Activated naive CD4-positive, alpha-beta T cell treated with anti-CD3 and anti-CD28 coated beads, Interleukin-2, amount 10 ng/mL, durations not matched to agents 7 days and 5 days (primary cell): ENCODE data around the gene ARSI.

Source experiments
- CTCF ChIA-PET: fragments of 350-600 bp; sonication (Branson Sonifier 250); formaldehyde crosslinking; loops from one replicate; lab custom pipeline; 2021; ENCODE audit warnings: antibody characterized with exemption; lab: Charles Lee
- DNase-seq: peaks from one replicate; pipeline ENCODE4 v3.0.0-alpha.2; 2020
- H3K27ac Mint-ChIP-seq: one replicate; pipeline ENCODE4 v1.8.0; 2021; ENCODE audit warnings: mild to moderate bottlenecking, moderate library complexity, mixed read lengths
- H3K27me3 Mint-ChIP-seq: one replicate; pipeline ENCODE4 v1.8.0; 2021; ENCODE audit warnings: mild to moderate bottlenecking, mixed read lengths
- H3K36me3 Mint-ChIP-seq: one replicate; pipeline ENCODE4 v1.8.0; 2021; ENCODE audit warnings: mixed read lengths
- H3K4me1 Mint-ChIP-seq: one replicate; pipeline ENCODE4 v1.8.0; 2021; ENCODE audit warnings: mixed read lengths
- H3K4me3 Mint-ChIP-seq: one replicate; pipeline ENCODE4 v1.8.0; 2021; ENCODE audit warnings: mild to moderate bottlenecking, moderate library complexity, mixed read lengths
- H3K9me3 Mint-ChIP-seq: one replicate; pipeline ENCODE4 v1.8.0; 2021; ENCODE audit warnings: mixed read lengths

ARSI gene

DNA sequence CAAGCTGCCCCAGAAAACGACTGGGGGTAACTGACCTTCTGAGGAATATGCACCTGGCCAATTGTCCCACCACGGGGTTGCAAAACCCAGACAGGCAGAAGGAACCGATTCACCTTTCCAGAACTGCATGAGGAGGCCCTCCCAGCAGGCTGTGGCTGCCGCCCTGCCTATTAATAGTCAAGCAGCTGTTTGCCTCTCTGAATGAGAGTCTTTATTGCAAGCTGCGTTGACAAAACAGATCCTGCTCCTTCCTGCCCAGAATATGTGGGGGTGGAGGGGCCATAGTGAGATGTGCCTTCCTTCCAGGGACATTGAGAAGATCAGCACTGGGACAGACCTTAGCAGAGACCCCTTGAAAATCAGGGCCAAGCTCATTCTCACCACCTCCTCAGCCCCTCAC, 36.5 kb upstream of the ARSI start:
- H3K4me3 Mint-ChIP-seq = no peak overlapping the region
- DNase-seq = no peak
- CTCF ChIA-PET = interaction anchor here (2.3 kb wide), 1 partner anchor 11 kb away, joined by 7 read pairs; no protein-coding TSS in a partner anchor
- H3K9me3 Mint-ChIP-seq = no peaks in the 10 kb centered on the region
- H3K27me3 Mint-ChIP-seq = peaks cover 15% of the 10 kb centered on the region
- H3K36me3 Mint-ChIP-seq = no peaks in the 10 kb centered on the region
- H3K27ac Mint-ChIP-seq = no peak overlapping the region
- H3K4me1 Mint-ChIP-seq = peaks cover 13% of the 10 kb centered on the region

- Mint-ChIP-seq H3K9me3 (no peaks in the 10 kb centered on the region), H3K4me1 (peaks cover 13% of the 10 kb centered on the region), H3K4me3 (no peak overlapping the region), H3K36me3 (no peaks in the 10 kb centered on the region), H3K27me3 (peaks cover 13% of the 10 kb centered on the region), H3K27ac (no peak overlapping the region)
- no peak for DNase-seq
- CTCF ChIA-PET = interaction anchor here (2.3 kb wide), 1 partner anchor 12 kb away, joined by 7 read pairs; no protein-coding TSS in a partner anchor
Measured at GRCh38 chr5:150338546-150338945, 35.8 kb upstream of the ARSI start.

GRCh38 chr5:150335778-150336177, 33.1 kb upstream of the ARSI start:
- H3K27ac Mint-ChIP-seq = no peak overlapping the region
- H3K27me3 Mint-ChIP-seq = peaks cover 18% of the 10 kb centered on the region
- H3K4me3 Mint-ChIP-seq = no peak overlapping the region
- no peak for DNase-seq
- H3K36me3 Mint-ChIP-seq = no peaks in the 10 kb centered on the region
- CTCF ChIA-PET = no interaction called here
- peaks cover under 1% of the 10 kb centered on the region for H3K4me1 Mint-ChIP-seq
- H3K9me3 Mint-ChIP-seq = no peaks in the 10 kb centered on the region

GRCh38 chr5:150333400-150333799, 30.7 kb upstream of the ARSI start:
- Mint-ChIP-seq H3K4me3 (no peak overlapping the region), H3K27ac (no peak overlapping the region), H3K36me3 (no peaks in the 10 kb centered on the region), H3K27me3 (peaks cover 34% of the 10 kb centered on the region), H3K4me1 (no peaks in the 10 kb centered on the region), H3K9me3 (no peaks in the 10 kb centered on the region)
- DNase-seq = no peak
- CTCF ChIA-PET = no interaction called here

- Mint-ChIP-seq H3K4me1 (no peaks in the 10 kb centered on the region), H3K27me3 (peaks cover 45% of the 10 kb centered on the region), H3K36me3 (no peaks in the 10 kb centered on the region), H3K9me3 (no peaks in the 10 kb centered on the region), H3K27ac (no peak overlapping the region), H3K4me3 (no peak overlapping the region)
- no peak for DNase-seq
- CTCF ChIA-PET = interaction anchor here (1.1 kb wide), 1 partner anchor 13 kb away, joined by 3 read pairs; no protein-coding TSS in a partner anchor
Measured at GRCh38 chr5:150329881-150330876, 27.5 kb upstream of the ARSI start.

GRCh38 chr5:150329038-150329437, 26.3 kb upstream of the ARSI start:
- Mint-ChIP-seq H3K36me3 (no peaks in the 10 kb centered on the region), H3K27me3 (peaks cover 42% of the 10 kb centered on the region), H3K4me1 (no peaks in the 10 kb centered on the region), H3K9me3 (no peaks in the 10 kb centered on the region), H3K27ac (no peak overlapping the region), H3K4me3 (no peak overlapping the region)
- CTCF ChIA-PET = interaction anchor here (1.1 kb wide), 1 partner anchor 15 kb away, joined by 3 read pairs; no protein-coding TSS in a partner anchor
- no peak for DNase-seq

- Mint-ChIP-seq H3K27me3 (peaks cover 39% of the 10 kb centered on the region), H3K27ac (no peak overlapping the region)
Measured at GRCh38 chr5:150328515-150328914, 25.8 kb upstream of the ARSI start.

DNA sequence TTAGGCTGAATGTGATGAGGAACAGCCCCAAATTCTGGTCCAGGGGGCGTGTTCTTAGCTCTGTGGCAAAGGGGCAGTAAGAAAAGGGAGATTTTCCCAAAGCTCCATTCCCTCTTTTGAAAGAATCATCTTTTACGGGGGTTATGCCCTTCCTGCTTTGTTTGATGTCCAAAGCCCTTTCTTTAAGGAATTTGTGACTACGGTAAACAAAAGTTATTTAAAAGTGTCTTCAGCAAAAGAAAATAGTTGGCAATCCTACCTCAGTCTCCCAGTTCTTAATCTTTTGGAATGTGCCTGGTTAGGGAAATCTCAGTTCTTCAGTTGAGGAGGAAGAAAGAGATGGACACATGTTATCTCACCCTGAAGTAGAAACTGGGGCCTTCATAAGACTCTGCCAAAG, 24.4 kb upstream of the ARSI start:
- Mint-ChIP-seq H3K4me1 (no peaks in the 10 kb centered on the region), H3K4me3 (no peak overlapping the region), H3K9me3 (no peaks in the 10 kb centered on the region), H3K27me3 (peaks cover 34% of the 10 kb centered on the region), H3K27ac (no peak overlapping the region), H3K36me3 (no peaks in the 10 kb centered on the region)
- CTCF ChIA-PET = no interaction called here
- no peak for DNase-seq

More at GRCh38 chr5:150328515-150328914, 25.8 kb upstream of the ARSI start:
- DNase-seq = no peak
- H3K9me3 Mint-ChIP-seq = no peaks in the 10 kb centered on the region
- no peaks in the 10 kb centered on the region for H3K4me1 Mint-ChIP-seq
- H3K4me3 Mint-ChIP-seq = no peak overlapping the region
- H3K36me3 Mint-ChIP-seq = no peaks in the 10 kb centered on the region
- CTCF ChIA-PET = interaction anchor here (0.8 kb wide), 1 partner anchor 53 kb away, joined by 3 read pairs; no protein-coding TSS in a partner anchor

DNA sequence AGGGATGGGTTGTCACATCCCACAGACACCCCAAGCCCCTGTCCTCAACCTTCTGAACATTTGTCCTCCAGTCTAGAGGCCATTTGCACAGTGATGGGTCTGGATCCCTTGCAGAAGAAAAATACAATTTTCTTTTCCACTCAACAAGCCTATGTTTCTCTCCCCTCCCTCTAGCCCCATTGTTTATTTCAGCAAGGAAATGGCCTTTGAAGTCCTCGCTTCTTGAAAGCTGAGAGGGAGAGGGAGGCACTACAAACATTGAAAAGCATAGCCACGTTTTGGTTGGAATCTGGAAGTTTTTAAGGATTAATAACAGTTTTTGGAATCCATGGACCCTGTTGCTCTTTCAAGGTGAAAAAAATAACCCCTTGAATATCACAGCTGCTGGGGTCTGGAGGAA, 24.0 kb upstream of the ARSI start:
- H3K27me3 Mint-ChIP-seq = peaks cover 34% of the 10 kb centered on the region
- CTCF ChIA-PET = no interaction called here
- H3K4me3 Mint-ChIP-seq = no peak overlapping the region
- H3K9me3 Mint-ChIP-seq = no peaks in the 10 kb centered on the region
- peaks cover 2% of the 10 kb centered on the region for H3K4me1 Mint-ChIP-seq
- no peaks in the 10 kb centered on the region for H3K36me3 Mint-ChIP-seq
- no peak overlapping the region for H3K27ac Mint-ChIP-seq
- DNase-seq = no peak

DNA sequence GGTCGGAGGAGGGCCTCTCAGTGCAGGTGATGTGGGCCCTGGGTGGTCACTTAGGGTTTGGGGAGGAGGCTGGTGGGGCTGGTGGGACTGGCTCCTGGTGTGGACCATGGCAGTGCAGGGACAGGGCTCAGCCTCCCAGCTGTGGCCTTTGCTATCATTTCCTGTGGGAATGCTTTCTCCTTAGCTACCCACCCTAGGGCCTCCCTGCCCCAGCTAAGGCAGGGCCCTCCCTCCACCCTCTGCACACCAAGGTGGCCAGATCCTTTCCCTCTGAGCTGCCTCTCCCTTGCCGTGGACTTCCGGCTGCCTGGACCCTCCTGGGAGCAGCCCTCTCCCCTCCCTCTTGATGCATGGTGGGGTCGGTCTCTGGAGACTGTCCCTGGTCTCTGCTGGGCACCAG, 22.7 kb upstream of the ARSI start:
- H3K4me1 Mint-ChIP-seq = peaks cover 2% of the 10 kb centered on the region
- CTCF ChIA-PET = no interaction called here
- H3K27me3 Mint-ChIP-seq = peaks cover 31% of the 10 kb centered on the region
- no peak overlapping the region for H3K4me3 Mint-ChIP-seq
- no peak overlapping the region for H3K27ac Mint-ChIP-seq
- no peak for DNase-seq
- no peaks in the 10 kb centered on the region for H3K9me3 Mint-ChIP-seq
- H3K36me3 Mint-ChIP-seq = no peaks in the 10 kb centered on the region

GRCh38 chr5:150323819-150324218, 21.1 kb upstream of the ARSI start:
- CTCF ChIA-PET = no interaction called here
- Mint-ChIP-seq H3K4me3 (no peak overlapping the region), H3K27me3 (peaks cover 20% of the 10 kb centered on the region), H3K9me3 (no peaks in the 10 kb centered on the region), H3K27ac (no peak overlapping the region), H3K4me1 (peaks cover 2% of the 10 kb centered on the region), H3K36me3 (no peaks in the 10 kb centered on the region)
- no peak for DNase-seq

- Mint-ChIP-seq H3K4me1 (peaks cover 2% of the 10 kb centered on the region), H3K27ac (no peak overlapping the region), H3K36me3 (no peaks in the 10 kb centered on the region), H3K4me3 (no peak overlapping the region), H3K9me3 (no peaks in the 10 kb centered on the region), H3K27me3 (peaks cover 18% of the 10 kb centered on the region)
- CTCF ChIA-PET = no interaction called here
- no peak for DNase-seq
Measured at GRCh38 chr5:150323092-150323491, 20.4 kb upstream of the ARSI start.

- no peak overlapping the region for H3K27ac Mint-ChIP-seq
- DNase-seq = no peak
- peaks cover 14% of the 10 kb centered on the region for H3K27me3 Mint-ChIP-seq
- H3K9me3 Mint-ChIP-seq = no peaks in the 10 kb centered on the region
- no peak overlapping the region for H3K4me3 Mint-ChIP-seq
- peaks cover 2% of the 10 kb centered on the region for H3K4me1 Mint-ChIP-seq
- H3K36me3 Mint-ChIP-seq = no peaks in the 10 kb centered on the region
- CTCF ChIA-PET = no interaction called here
Measured at GRCh38 chr5:150322202-150322601, 19.5 kb upstream of the ARSI start.

DNA sequence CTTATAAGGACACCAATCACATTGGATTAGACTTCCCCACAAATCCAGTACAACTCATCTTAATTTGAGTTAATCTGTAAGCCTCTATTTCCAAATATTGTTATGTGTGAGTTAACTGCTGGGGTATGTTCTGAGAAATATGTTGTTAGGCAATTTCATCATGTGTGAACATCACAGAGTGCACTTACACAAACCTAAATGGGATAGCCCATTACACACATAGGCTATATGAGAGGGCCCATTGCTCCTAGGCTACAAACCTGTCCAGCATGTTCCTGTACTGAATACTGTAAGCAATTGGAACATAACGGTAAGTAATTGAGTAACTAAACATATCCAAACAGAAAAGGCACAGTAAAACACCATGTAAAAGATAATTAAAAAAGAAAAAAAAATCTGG, 19.1 kb upstream of the ARSI start:
- CTCF ChIA-PET = no interaction called here
- H3K9me3 Mint-ChIP-seq = no peaks in the 10 kb centered on the region
- no peak for DNase-seq
- H3K27ac Mint-ChIP-seq = no peak overlapping the region
- peaks cover 2% of the 10 kb centered on the region for H3K4me1 Mint-ChIP-seq
- H3K36me3 Mint-ChIP-seq = no peaks in the 10 kb centered on the region
- no peak overlapping the region for H3K4me3 Mint-ChIP-seq
- peaks cover 11% of the 10 kb centered on the region for H3K27me3 Mint-ChIP-seq

DNA sequence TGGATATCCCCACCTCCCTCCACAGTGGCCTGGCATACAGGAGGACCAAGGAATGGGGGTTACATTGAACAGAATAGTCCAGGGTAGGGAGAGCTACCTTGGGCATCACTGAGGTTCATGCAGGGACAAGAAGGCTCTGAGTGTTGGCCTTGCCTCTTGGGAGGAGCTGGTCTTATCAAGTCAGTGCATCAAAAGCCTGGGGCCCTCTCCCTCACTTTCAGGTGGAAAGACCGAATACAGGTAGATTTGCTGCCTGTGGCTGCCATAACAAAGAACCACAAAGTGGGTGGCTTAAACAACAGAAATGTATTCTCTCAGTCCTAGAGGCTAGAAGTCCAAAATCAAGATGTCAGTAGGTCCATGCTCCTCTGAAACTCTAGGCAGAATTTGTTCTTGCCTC, 18.5 kb upstream of the ARSI start:
- no peak for DNase-seq
- Mint-ChIP-seq H3K4me3 (no peak overlapping the region), H3K9me3 (no peaks in the 10 kb centered on the region), H3K27ac (no peak overlapping the region), H3K27me3 (peaks cover 6% of the 10 kb centered on the region), H3K4me1 (peaks cover 2% of the 10 kb centered on the region), H3K36me3 (no peaks in the 10 kb centered on the region)
- CTCF ChIA-PET = no interaction called here
